Cerebellar cortex (tissue), 1 donor: ENCODE data around the gene EGFL7.
"Not testable (repeated sequence)": the region's sequence is repeated elsewhere in the genome, so short reads cannot be mapped to it uniquely, and the experiment has no call there.

Experiments
- DNase-seq: peaks from one replicate; pipeline ENCODE4 v3.0.0-alpha.2; 2015; ENCODE audit warnings: low spot score

Gene EGFL7

DNA sequence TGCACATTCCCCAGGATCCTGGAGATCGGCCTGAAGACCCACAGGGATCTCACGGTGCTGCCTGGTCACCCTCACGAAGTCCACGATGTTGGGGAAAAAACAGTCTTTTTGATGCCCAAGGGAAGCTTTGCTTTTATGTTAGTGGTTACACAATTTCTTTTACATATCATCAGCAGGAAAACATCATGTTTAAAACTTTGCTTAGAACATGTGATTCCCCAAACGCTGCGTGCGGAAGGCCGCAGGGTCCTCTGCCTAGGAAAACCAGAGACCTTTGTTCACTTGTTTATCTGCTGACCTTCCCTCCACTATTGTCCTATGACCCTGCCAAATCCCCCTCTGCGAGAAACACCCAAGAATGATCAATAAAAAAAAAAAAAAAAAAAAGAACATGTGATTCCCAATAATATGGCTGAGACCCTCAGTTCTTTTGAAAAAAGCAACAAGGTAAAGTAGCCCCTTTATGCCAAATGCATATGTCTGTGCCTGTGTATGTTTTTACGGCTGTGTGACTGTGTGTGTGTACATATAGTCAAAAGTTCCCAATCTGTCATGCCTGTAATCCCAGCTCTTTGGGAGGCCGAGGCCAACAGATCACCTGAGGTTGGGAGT is 36.0 kb downstream of the EGFL7 start:
- DNase-seq: no peak

DNA sequence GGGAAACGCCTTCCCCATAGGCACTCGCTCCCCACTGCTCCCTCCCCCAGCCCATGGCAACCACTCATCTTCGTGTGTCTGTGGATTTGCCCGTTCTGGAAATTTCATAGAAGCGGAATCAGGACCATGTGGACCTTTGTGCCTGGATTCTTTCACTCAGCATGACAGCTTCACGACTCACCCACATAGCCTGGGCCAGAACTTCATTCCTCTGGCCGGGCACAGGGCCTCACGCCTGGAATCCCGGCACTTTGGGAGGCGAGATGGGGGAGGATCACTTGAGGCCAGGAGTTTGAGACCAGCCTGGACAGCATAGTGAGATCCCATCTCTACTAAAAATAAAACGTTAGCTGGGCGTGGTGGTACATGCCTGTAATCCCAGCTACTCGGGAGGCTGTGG is 37.6 kb downstream of the EGFL7 start:
- DNase-seq: no peak

DNA sequence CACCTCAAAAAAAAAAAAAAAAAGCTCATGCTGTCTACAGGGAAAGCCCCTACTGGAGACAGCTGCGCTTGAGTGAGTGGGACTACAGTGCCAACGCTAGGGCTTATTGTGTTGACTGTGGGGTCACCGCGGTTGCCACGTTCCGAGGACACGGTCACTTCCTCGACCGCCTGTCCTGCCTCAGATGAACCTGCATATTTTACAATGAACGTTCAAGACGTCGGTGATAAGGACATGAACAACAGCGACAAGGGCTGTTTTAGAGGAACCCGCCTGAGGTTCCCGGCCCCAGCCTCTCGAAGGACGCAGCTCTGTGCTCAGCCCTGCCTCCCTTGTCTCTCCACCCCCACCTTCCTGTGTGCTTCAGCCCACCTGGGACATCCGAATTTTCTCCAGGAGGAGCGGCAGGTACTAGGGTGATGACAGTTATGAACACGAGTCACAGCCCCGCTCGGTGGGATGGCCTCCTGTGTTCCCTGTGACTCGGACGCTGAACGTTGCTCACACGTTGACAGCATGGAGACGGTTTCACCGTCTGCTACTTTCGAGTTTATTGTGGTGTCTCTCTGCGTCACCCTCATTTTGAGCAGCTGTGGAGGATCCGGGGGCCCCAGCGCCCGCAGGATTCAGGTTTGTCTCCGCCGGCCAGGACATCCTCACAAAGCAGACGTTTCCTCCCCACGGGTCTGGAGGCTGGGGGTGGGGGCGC is 38.4 kb downstream of the EGFL7 start:
- no peak for DNase-seq

DNA sequence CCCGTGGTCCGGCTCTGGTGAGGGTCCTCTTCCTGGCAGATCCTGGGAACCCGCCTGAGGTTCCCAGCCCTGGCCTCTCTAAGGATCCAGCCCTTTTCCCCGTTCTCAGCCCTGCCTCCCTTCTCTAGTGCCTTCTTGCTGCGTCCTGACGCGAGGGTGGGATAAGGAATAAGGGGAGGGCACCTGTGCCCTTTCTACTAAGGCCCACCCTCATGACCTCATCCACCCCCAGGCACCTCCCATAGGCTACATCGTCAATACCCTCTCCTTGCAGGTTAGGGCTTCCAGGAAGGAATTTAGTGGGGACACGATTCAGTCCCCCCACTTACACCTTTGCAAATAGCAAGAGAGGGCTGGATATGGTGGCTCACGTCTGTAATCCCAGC is 38.9 kb downstream of the EGFL7 start:
- DNase-seq: no peak

DNA sequence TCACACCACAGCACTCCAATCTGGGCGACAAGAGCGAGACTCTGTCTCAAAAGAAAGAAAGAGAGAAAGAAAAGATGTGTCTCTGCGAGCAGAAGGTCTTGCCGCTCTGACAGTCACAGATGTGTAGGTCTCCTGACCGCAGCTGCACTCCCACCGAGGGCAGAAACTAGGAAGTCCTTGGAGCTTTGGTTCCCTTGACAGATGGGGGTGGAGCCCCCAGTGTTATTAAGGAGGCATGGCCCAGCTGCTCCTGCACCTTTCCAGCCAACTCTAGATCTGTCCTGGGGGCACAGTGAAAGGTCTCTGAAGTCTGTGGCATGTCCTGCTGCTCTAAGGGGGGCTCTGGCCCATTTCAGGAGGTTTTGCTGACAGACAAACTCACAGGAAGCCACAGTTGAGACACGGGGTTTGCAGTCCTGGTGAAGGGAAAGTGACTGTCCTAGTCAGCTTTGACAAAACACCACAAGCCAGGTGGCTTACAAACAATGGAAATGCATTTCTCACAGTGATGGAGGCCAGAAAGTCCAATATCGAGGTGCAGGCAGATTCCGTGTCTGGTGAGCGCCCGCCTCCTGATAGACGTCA is 40.7 kb downstream of the EGFL7 start:
- DNase-seq: no peak

DNA sequence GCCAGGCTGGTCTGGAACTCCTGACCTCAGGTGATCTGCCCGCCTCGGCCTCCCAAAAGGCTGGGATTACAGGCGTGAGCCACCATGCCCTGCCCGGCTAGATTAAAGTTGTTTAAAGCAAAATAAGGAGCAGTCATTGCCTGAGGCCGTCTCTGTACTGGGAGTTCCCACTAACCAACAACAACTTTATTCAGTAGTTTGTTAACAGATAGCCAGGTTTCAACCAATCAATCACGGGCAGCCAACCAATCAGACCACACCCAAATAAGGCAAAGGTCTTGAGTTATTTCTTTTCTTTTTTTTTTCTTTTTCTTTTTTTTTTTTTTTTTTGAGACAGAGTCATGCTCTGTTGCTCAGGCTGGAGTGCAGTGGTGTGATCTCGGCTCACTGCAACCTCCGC is 42.0 kb downstream of the EGFL7 start:
- not testable (repeated sequence) for DNase-seq

DNA sequence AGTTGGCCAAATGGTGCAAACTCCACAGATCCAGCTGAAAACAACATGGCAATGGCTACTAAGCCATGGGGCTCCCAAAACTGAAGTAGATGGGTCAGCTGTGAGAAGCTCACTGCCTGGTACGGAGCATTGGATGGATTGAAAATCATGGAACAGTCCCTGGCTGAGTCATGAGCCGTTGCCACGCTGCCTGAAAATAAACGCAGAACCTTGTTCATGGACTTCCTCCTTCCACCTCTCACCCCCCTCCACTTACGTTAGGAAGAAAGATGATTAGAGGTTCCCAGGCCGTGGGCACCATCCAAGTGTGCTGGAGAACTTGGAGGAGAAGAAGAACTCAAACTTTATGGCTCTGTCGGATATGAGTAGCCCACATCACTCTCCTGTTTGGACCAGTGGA is 42.8 kb downstream of the EGFL7 start:
- DNase-seq: no peak

DNA sequence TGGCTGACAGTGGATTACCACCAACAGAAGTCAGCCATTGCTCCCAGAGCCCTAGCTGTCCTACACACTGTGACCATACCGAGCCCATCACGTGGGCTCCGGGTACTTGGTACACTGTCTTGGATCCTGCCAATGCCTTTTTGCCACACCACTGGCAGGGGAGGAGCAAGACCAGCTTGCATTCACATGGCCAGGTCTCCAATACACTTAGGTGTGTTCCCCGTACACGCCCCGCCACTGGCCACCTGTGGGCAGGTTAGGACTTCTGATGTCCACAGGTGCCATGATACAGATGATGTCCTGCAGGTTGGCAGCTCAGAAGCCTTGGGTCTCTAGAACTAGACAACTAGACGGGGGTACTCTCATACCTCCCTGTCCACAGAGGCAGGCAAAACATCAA is 44.3 kb downstream of the EGFL7 start:
- no peak for DNase-seq

DNA sequence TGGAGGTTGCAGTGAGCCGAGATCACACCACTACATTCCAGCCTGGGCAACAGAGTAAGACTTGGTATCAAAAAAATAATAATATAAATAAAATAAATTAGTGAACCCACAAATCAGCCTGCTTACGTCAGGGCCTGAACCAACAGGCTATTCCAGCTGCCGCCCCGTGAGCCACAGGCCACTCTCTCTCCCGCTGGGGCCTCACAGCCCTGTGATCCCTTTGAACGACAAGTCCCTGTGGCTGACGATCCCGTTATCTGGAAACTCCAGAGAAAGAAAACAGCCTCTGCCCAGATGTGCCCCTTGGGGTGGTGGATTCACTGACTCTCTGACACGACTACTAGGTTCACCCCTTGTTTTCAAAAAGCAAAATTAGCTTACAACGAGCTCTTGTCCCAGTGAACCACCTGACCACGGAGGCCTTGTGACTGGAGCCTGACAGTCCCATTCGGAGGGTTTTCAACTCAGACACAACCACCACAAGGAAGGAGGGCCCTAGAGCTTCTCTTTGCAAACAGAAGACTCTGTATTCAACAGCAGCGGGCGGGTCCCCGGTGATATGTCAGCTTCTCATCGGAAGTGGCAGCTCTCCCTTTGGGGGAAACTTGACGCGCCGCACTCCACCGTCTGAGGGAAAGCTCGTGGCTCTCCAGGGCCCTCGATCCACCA is 45.3 kb downstream of the EGFL7 start:
- no peak for DNase-seq

DNA sequence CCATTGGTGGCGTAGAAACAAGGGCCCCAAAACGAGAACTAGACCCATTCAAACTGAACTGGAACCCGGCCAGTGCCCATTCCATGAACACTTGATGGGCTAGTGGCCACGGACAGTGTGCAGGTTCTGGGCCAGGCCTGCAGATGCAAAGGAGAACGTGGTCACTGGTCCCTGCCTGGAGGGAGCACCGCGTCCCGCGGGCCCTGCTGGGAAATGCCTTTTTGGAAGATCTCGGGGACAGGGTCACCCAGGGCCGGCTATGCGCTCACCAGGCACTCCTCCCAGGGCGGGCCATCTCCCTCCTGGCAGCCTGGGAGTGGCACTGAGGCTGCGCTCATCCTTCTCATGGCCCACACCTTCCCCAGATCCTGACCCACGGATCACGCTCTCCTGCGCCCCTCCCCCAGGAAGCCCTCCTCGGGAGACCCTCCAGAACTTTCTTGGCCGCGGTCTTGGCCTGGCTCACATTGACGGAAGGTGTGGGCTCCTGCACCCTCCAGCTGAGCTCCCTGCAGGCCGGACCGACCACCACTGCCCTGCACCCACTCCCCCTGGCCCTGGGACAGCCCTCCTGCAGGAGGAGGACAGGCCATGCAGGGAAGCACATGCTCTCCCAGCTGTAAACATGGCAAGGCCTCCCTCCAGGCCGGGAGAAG is 46.9 kb downstream of the EGFL7 start:
- no peak for DNase-seq

DNA sequence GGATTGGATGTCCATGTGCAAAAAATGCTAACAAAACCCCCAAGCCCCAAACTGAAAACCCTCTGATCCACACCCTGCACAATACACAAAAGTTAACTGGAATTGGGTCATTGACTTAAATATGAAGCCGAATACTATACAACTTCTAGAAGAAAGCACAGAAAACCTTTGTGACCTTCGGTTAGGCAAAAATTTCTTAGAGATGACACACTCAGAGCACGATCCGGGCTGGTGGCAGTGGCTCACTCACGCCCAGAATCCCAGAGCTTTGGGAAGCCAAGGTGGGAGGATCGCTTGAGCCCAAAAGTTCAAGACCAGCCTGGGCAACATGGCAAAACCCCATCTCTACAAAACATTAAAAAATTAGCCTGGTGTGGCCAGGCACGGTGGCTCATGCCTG is 47.8 kb downstream of the EGFL7 start:
- DNase-seq: no peak

DNA sequence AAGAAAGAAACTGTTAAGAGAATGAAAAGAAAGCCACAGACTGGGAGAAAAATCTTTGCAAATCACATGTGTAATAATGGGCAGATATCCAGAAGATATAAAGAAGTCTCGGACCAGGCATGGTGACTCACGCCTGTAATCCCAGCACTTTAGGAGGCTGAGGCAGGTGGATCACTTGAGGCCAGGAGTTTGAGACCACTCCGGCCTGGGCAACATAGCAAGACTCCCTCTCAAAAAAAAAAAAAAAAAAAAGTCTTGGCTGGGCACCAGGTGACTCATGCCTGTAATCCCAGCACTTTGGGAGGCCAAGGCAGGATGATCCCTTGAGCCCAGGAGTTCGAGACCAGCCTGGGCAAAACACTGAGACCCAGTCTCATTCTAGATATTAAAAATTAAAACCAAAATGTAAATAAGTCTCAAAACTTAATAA is 48.5 kb downstream of the EGFL7 start:
- DNase-seq: not testable (repeated sequence)

DNA sequence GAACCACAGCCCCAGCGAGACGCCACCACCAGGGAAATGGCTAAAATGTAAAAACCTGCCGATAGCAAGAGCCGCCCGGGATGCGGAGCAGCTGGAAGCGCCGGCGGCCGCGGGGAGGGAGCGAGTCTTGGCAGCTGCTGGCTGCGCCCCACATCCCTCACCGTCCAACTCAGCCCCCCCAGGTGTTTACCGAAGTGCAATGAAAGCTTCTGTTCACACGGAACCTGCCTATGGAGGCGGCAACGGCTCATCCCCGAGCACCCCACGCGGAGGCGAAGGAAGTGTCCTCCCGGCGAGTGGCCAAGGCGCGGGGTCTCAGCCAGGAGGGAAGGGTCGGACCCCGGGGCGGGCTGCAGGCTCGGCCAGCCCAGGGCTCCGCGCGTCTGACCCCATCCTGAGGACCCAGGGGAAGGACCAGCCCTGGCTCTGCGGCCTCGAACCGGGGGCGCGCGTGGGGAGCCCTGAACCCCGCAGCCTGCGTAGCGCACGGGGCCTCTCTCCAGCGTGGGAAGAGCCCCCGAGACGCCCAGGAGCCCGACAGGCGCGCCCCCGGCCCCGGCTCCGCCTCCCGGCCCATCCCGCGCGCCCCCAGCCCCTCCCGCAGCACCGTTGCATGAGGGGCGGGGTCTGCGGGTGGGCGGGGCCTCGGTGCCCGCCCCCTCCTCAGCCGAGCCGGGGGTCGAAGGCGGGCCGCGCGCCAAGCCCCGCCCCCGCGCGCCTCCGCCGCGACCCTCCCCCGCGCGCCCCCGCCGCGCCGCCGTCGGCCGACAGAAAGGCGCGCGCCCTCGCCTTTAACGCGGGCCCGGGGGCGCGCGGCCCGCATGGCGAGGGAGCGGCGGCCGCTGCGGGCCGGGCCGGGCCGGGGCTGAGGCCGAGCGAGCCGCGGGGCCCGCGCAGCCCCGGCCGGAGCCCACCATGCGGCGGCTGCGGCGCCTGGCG is 49.3 kb downstream of the EGFL7 start, which contains the start of gene DIPK1B:
Gene DIPK1B (plus strand): TSS at position 822 of the 939 bp plus-strand sequence. CDS start 94 bp downstream, at position 916.
- DNase-seq: peak; percentile 35

DNA sequence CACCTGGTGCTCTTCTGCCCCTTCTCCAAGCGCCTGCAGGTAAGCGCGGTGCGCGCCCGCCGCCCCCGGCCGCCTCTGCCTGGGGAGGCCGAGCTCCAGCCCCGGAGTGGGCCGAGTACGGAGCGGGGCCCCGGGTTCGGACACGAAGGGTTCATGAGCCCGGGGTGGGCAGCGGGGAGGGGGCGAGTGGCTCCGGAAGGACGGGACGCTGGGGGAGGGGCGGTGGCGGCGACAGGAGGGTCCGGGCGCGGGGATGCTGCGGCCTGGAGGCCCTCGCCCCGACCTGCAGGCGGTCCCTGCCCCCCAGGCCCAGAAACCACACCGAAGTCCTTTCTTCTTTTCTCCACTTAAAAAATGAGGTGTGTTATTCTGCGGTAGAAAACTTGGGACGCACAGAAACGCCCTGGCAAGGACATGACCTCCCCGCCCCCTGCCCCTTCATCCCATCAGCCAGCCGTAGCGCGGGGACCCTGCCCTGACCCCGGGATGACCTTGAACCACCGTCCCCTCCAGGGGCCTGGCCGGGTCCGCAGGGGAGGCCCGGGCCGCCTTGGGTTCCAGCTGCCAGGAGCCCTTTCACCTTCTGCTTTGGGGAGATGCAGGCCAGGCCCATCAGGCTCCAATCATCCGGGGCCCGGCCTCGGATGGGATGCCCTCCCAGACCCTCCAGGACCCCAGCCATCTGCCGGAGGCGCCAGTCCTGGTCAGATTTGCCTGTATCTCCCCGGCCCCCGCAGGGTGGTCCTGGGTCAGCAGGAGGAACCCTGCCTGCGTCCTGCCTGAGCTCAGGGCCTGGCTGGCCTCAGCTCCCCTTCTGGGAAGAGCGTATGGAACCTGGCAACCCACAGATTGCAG is 50.2 kb downstream of the EGFL7 start:
- DNase-seq: no peak

DNA sequence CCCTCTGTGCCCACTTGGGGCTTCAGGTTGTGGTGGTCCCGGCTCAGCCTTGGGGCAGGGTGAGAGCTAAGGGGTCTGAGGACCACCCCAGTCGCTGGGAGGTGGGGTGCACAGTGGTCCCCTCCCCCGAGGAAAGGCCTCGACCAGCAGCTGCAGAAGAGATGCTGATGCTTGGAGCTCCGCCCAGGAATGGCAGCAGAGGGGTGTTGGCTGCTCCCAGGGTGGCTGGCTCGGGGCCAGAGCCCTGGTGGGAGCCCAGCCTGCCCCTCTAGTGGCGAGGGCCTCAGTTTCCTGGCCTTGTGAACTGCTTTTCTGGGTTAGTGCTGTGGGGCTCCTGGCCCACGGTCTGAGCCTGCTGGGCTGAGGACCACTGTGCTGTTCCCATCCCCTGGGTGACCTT is 50.8 kb downstream of the EGFL7 start:
- no peak for DNase-seq

DNA sequence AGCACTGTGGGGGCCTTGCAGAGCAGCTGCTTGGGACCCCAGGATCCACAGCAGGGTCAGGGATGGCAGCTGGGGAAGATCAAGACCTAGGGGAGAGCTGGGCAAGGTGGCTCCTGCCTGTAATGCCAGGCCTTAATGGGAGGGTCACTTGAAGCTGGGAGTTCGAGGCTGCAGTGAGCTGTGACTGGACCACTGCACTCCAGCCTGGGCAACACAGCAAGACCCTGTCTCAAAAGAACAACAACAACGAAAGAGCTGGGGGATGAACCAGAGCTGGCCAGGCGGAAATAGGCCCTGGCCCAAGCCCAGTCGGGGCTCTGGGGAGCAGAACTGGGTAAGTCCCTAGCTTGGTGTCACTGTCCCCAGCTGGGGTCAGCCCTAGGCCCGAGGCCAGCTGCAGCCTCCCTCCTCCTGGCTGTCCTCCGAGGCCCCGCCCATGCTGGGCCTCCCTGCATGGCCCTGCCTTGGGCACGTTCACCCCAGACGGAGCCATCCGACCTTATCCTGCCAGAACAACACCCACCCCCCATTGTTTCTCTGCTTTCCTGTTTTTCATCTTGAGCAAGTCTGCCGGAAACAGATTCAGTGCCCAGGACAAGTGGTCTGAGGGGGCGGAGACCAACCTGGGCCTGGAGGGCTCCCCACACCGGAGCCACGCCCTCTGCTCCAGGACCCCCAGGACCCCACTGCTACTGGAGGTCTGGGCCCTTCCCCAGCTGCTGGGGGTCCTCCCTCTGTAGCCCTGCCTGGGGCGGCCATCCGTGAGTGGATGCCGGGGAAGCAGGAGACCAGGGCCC is 51.6 kb downstream of the EGFL7 start:
- no peak for DNase-seq

DNA sequence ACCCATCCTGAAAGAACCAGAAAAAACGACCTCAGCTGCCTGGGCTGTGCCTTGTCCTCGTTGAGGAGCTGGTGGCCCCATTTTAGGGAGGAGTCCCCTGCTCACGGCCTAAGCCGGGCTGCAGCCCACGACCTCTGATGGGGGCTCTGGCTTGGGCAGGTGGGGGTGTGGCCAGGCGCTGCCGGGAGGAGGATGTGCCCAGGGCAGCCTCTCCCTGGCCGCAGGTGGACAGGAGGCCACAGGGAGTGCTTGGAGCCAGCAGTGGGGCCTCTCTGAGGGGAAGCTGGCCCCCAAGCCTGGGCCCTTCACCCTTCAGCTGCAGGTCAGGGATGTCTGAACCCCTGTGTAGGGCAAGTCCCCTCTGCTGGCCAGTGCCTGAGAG is 52.2 kb downstream of the EGFL7 start:
- DNase-seq: no peak

DNA sequence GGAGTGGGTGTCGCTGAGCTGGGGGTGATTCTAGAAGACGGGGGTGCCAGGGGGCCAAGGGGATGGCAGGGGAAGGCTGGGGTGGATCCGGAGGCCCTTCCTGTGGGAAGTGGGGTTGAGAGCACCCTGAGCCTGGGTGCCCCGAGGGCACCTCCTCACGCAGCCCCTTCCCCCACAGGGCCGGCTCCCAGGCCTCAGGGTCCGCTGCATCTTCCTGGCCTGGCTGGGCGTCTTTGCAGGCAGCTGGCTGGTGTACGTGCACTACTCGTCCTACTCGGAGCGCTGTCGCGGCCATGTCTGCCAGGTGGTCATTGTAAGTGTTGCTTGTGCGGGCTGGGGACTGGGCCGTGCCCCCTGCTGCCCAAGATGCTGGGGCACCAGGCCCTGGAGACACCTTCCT is 54.7 kb downstream of the EGFL7 start:
- DNase-seq: no peak

DNA sequence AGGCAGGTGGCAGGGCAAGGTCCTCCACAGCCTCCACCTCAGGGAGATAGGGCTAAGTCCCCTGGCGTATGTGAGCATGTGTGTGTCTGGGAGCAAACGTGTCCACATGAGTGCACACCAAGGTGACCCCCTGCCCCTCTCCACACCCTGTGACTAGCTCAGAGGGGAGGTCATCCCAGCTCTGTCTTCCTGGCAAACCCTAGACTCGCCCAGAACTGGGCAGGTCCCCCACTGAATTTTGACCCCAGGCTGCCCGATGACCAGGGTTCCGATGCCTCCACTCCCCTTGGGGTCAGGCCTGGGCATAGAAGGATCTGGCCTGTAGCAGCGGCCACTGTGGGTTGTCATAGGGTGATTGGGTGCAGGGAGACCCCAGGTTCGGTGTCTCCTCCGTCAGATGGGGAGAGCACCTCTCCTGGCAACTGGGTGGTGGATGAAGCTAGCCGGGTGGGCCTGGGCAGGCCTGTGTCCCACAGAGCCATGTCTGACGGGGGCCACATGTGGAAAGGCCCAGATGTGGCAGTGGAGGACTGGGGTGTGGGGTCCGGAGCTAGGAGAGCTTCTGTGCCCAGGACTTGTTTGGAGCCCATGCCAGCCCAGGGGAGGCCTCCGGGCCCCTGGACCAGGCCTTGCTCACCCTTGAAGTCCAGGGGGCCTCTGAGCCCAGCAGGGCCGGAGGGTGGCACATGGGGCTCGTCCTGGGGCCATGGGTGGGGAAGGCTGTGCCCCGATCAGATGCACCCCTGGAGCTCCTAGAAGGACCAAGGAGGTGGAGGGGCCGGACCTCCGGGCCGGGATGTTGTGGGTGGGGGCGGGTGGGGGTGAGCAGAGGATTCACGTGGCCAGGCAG is 55.9 kb downstream of the EGFL7 start:
- DNase-seq: no peak
